HEK293 (cell line): ENCODE results near the gene CFAP43.

Experiments
- CTCF ChIA-PET: fragments of 350-600 bp; formaldehyde crosslinking; extraction: SDS; loops from one replicate; lab custom pipeline; 2021; ENCODE audit warnings: antibody characterized with exemption; lab: Yijun Ruan, JAX
- POLR2A ChIA-PET: fragments of 300-600 bp; formaldehyde crosslinking; extraction: SDS; loops from one replicate; lab custom pipeline; 2020; ENCODE audit warnings: antibody characterized with exemption, inconsistent platforms; lab: Yijun Ruan, JAX
- H3K27ac ChIP-seq: fragments of 200-500 bp; sonication (Bioruptor generic); 2 replicates; pipeline ENCODE4 v1.5.1; 2014; ENCODE audit warnings: low read depth, low read length, control low read depth, inconsistent platforms; ENCODE audit errors: extremely low read depth
- H3K36me3 ChIP-seq, 2 experiments: fragments of 200-500 bp in 1 of 2; sonication (Bioruptor generic) in 1 of 2; 1 replicate in 1 of 2; 2 replicates in 1 of 2; pipeline ENCODE4 v1.5.1; 2014 to 2017; ENCODE audit warnings: inconsistent platforms in 2 of 2, low read length in 2 of 2; ENCODE audit not compliant: control insufficient read depth in 2 of 2, insufficient read depth in 1 of 2
- H3K4me1 ChIP-seq: fragments of 200-500 bp; sonication (Bioruptor generic); 2 replicates; pipeline ENCODE4 v1.5.1; 2014; ENCODE audit warnings: mild to moderate bottlenecking, low read length, inconsistent platforms; ENCODE audit not compliant: control insufficient read depth, insufficient read depth
- H3K4me3 ChIP-seq: 2 replicates; pipeline ENCODE4 v1.5.1; 2011; ENCODE audit warnings: low read depth, mild to moderate bottlenecking, control low read depth, low read length, moderate library complexity
- H3K9me3 ChIP-seq: fragments of 200-500 bp; sonication (Bioruptor generic); 2 replicates; pipeline ENCODE4 v1.5.1; 2014; ENCODE audit warnings: low read depth, low read length, inconsistent platforms; ENCODE audit not compliant: control insufficient read depth, insufficient read depth
- GLIS2 ChIP-seq: fragments of 450-650 bp; formaldehyde crosslinking; IDR thresholded peaks from 2 replicates; pipeline ENCODE4 v1.5.1; 2016; ENCODE audit warnings: missing biosample characterization, missing genetic modification characterization
- IKZF3 ChIP-seq: fragments of 450-650 bp; IDR thresholded peaks from 2 replicates; pipeline ENCODE4 v1.5.0; 2018; ENCODE audit warnings: missing biosample characterization, mild to moderate bottlenecking, missing genetic modification characterization, moderate library complexity
- MYNN ChIP-seq: fragments of 450-650 bp; formaldehyde crosslinking; IDR thresholded peaks from 2 replicates; pipeline ENCODE4 v1.5.1; 2016; ENCODE audit warnings: missing biosample characterization, missing genetic modification characterization, borderline replicate concordance
- PRDM1 ChIP-seq: fragments of 450-650 bp; formaldehyde crosslinking; IDR thresholded peaks from 2 replicates; pipeline ENCODE4; 2016; ENCODE audit warnings: missing biosample characterization, missing genetic modification characterization
- SCRT1 ChIP-seq: fragments of 450-650 bp; formaldehyde crosslinking; IDR thresholded peaks from 2 replicates; pipeline ENCODE4 v1.5.1; 2016; ENCODE audit warnings: missing biosample characterization, missing genetic modification characterization, borderline replicate concordance
- SCRT2 ChIP-seq: fragments of 450-650 bp; formaldehyde crosslinking; IDR thresholded peaks from 2 replicates; pipeline ENCODE4 v1.5.1; 2016; ENCODE audit warnings: missing biosample characterization, missing genetic modification characterization
- SP7 ChIP-seq: fragments of 450-650 bp; formaldehyde crosslinking; IDR thresholded peaks from 2 replicates; pipeline ENCODE4 v1.5.1; 2016; ENCODE audit warnings: missing biosample characterization, missing genetic modification characterization
- ZNF174 ChIP-seq: fragments of 450-650 bp; formaldehyde crosslinking; IDR thresholded peaks from 2 replicates; pipeline ENCODE4 v1.5.0; 2017; ENCODE audit warnings: missing biosample characterization, mild to moderate bottlenecking, missing genetic modification characterization
- ZNF302 ChIP-seq: fragments of 450-650 bp; formaldehyde crosslinking; IDR thresholded peaks from 2 replicates; pipeline ENCODE4 v1.5.1; 2016; ENCODE audit warnings: missing biosample characterization, missing genetic modification characterization, low read depth
- ZNF354C ChIP-seq: fragments of 450-650 bp; formaldehyde crosslinking; IDR thresholded peaks from 2 replicates; pipeline ENCODE4 v1.5.1; 2016; ENCODE audit warnings: missing biosample characterization, missing genetic modification characterization, low read depth, borderline replicate concordance
- ZNF621 ChIP-seq: fragments of 450-650 bp; formaldehyde crosslinking; IDR thresholded peaks from 2 replicates; pipeline ENCODE4 v1.5.1; 2017; ENCODE audit warnings: missing biosample characterization, missing genetic modification characterization
- ZNF623 ChIP-seq: fragments of 450-650 bp; formaldehyde crosslinking; IDR thresholded peaks from 2 replicates; pipeline ENCODE4 v1.5.1; 2016; ENCODE audit warnings: missing biosample characterization, missing genetic modification characterization
- ZNF629 ChIP-seq: fragments of 450-650 bp; formaldehyde crosslinking; IDR thresholded peaks from 2 replicates; pipeline ENCODE4 v1.5.1; 2017; ENCODE audit warnings: missing biosample characterization, missing genetic modification characterization
- ZNF654 ChIP-seq: fragments of 450-650 bp; formaldehyde crosslinking; IDR thresholded peaks from 2 replicates; pipeline ENCODE4 v1.5.1; 2016; ENCODE audit warnings: low read depth, missing biosample characterization, missing genetic modification characterization
- ZNF830 ChIP-seq: fragments of 450-650 bp; IDR thresholded peaks from 2 replicates; pipeline ENCODE4 v1.5.0; 2018; ENCODE audit warnings: missing biosample characterization, missing genetic modification characterization, low read depth, mild to moderate bottlenecking, moderate library complexity
- TF ChIP-seq, protein P1 (sequence below): fragments of 450-650 bp; formaldehyde crosslinking; IDR thresholded peaks from 2 replicates; pipeline ENCODE4 v1.5.1; 2016; ENCODE audit warnings: missing biosample characterization, missing genetic modification characterization
- TF ChIP-seq, protein P2 (sequence below): fragments of 450-650 bp; formaldehyde crosslinking; IDR thresholded peaks from 2 replicates; pipeline ENCODE4 v1.5.1; 2016; ENCODE audit warnings: missing biosample characterization, missing genetic modification characterization
- TF ChIP-seq, protein P3 (sequence below): fragments of 450-650 bp; formaldehyde crosslinking; IDR thresholded peaks from 2 replicates; pipeline ENCODE4 v1.5.1; 2017; ENCODE audit warnings: missing biosample characterization, missing genetic modification characterization
- TF ChIP-seq, protein P4 (sequence below): fragments of 450-650 bp; formaldehyde crosslinking; IDR thresholded peaks from 2 replicates; pipeline ENCODE4 v1.5.1; 2016; ENCODE audit warnings: missing biosample characterization, missing genetic modification characterization, borderline replicate concordance
- TF ChIP-seq, protein P5 (sequence below): fragments of 450-650 bp; formaldehyde crosslinking; IDR thresholded peaks from 2 replicates; pipeline ENCODE4 v1.5.1; 2016; ENCODE audit warnings: missing biosample characterization, missing genetic modification characterization

The CFAP43 gene

DNA sequence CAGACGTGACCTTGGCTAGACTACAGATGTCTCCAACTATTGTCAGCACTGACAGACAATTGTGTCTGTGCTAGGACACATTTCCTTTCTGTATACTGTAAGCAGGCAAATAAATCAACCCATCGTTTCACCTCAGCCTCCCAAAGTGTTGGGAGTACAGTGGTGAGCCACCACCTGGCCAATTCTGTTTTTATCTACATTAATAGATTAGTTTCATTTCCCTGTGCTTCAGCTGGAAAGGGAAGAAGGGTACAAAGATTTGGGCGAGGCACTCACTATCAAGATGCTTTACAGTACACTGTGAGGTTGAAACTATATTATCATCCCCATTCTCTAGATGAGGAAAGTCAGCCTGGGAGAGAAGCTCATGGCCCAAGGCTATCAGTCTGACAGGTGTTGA is 88.3 kb downstream of the CFAP43 start:
- POLR2A ChIA-PET, result no interaction called here

DNA sequence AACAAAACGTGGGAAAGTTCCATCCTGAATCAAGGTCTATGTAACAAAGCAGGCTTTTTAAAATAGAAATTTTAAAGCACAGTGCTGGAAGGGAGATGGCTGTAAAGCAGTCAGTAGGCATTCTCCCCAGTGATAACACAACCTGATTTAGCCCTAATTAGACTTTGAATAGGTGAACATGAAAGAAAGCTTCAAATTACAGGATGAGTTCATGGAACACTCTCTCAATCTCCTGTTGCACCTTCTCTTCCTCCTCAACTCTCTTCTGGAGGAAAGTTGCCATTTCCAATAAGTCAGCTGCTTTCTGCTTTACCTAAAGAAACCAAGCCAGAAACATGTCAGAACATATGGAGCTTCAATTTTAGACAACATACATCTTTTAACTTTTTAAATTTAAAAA is 90.1 kb downstream of the CFAP43 start:
- ChIA-PET POLR2A (no interaction called here), CTCF (no interaction called here)
- H3K4me1 ChIP-seq, result peaks cover 6% of the 10 kb centered on the region; the same call in 1 of the 2 replicates
- H3K4me3 ChIP-seq, result no peak overlapping the region
- H3K27ac ChIP-seq, result no peak overlapping the region
- no peaks in the 10 kb centered on the region for H3K36me3 ChIP-seq
- TF ChIP-seq SCRT2 (peak; percentile 75), SCRT1 (tag by site-specific recombination) (peak; percentile 70), PRDM1 (tag by site-specific recombination) (peak; percentile 67; the same call in 1 of the 2 replicates)
- TF ChIP-seq, protein P1, sequence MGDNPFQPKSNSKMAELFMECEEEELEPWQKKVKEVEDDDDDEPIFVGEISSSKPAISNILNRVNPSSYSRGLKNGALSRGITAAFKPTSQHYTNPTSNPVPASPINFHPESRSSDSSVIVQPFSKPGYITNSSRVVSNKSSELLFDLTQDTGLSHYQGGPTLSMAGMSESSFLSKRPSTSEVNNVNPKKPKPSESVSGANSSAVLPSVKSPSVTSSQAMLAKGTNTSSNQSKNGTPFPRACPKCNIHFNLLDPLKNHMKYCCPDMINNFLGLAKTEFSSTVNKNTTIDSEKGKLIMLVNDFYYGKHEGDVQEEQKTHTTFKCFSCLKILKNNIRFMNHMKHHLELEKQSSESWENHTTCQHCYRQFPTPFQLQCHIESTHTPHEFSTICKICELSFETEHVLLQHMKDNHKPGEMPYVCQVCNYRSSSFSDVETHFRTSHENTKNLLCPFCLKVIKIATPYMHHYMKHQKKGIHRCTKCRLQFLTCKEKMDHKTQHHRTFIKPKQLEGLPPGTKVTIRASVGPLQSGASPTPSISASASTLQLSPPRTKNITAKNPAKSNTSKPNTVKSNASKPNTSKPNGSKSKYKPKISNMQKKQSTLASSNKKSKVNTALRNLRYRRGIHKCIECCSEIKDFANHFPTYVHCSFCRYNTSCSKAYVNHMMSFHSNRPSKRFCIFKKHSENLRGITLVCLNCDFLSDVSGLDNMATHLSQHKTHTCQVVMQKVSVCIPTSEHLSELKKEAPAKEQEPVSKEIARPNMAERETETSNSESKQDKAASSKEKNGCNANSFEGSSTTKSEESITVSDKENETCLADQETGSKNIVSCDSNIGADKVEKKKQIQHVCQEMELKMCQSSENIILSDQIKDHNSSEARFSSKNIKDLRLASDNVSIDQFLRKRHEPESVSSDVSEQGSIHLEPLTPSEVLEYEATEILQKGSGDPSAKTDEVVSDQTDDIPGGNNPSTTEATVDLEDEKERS (tag by site-specific recombination), result no peak
- TF ChIP-seq, all 188 proteins: peak for 3
- no peaks in the 10 kb centered on the region for H3K9me3 ChIP-seq

More for the DNA sequence above, 88.3 kb downstream of the CFAP43 start:
- H3K9me3 ChIP-seq, result no peaks in the 10 kb centered on the region
- H3K27ac ChIP-seq, result no peak overlapping the region
- no peaks in the 10 kb centered on the region for H3K36me3 ChIP-seq
- peaks cover 9% of the 10 kb centered on the region; the same call in 1 of the 2 replicates for H3K4me1 ChIP-seq
- CTCF ChIA-PET, result no interaction called here
- H3K4me3 ChIP-seq, result no peak overlapping the region
- TF ChIP-seq, protein P2, sequence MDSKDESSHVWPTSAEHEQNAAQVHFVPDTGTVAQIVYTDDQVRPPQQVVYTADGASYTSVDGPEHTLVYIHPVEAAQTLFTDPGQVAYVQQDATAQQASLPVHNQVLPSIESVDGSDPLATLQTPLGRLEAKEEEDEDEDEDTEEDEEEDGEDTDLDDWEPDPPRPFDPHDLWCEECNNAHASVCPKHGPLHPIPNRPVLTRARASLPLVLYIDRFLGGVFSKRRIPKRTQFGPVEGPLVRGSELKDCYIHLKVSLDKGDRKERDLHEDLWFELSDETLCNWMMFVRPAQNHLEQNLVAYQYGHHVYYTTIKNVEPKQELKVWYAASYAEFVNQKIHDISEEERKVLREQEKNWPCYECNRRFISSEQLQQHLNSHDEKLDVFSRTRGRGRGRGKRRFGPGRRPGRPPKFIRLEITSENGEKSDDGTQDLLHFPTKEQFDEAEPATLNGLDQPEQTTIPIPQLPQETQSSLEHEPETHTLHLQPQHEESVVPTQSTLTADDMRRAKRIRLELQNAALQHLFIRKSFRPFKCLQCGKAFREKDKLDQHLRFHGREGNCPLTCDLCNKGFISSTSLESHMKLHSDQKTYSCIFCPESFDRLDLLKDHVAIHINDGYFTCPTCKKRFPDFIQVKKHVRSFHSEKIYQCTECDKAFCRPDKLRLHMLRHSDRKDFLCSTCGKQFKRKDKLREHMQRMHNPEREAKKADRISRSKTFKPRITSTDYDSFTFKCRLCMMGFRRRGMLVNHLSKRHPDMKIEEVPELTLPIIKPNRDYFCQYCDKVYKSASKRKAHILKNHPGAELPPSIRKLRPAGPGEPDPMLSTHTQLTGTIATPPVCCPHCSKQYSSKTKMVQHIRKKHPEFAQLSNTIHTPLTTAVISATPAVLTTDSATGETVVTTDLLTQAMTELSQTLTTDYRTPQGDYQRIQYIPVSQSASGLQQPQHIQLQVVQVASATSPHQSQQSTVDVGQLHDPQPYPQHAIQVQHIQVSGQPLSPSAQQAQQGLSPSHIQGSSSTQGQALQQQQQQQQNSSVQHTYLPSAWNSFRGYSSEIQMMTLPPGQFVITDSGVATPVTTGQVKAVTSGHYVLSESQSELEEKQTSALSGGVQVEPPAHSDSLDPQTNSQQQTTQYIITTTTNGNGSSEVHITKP (tag by site-specific recombination), result peak; percentile 43
- no peak for TF ChIP-seq MYNN (tag by site-specific recombination)
- no peak for TF ChIP-seq ZNF654 (tag by site-specific recombination)

DNA sequence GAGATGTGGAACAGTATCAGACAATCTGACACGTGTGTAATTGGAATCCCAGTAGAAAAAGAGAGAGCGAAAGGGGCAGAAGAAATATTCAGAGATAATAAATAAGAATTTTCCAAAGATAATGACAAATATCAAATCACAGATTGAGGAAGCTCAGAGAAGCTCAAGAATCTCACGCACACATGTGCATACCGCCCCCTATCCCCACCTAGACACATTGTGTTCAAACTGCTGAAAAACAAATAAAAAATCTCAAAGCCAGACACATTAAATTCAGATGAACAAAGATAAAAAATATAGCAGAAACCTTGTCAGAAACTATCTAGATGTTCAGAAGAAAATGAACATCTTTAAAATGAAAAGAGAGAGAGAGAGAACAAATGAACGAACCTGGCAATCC is 92.9 kb downstream of the CFAP43 start:
- CTCF ChIA-PET, result interaction anchor here (0.5 to 0.6 kb wide), 2 partner anchors 9 to 120 kb away, joined by 3 read pairs; no protein-coding TSS in a partner anchor
- POLR2A ChIA-PET, result no interaction called here

More for the DNA sequence above, 92.9 kb downstream of the CFAP43 start:
- peaks cover 6% of the 10 kb centered on the region; the same call in 1 of the 2 replicates for H3K4me1 ChIP-seq
- no peak overlapping the region for H3K4me3 ChIP-seq
- H3K27ac ChIP-seq, result no peak overlapping the region
- no peaks in the 10 kb centered on the region for H3K36me3 ChIP-seq
- no peaks in the 10 kb centered on the region for H3K9me3 ChIP-seq
- no peak for TF ChIP-seq GLIS2 (tag by site-specific recombination)
- TF ChIP-seq ZNF174 (tag by site-specific recombination), result no peak
- TF ChIP-seq, protein P3, sequence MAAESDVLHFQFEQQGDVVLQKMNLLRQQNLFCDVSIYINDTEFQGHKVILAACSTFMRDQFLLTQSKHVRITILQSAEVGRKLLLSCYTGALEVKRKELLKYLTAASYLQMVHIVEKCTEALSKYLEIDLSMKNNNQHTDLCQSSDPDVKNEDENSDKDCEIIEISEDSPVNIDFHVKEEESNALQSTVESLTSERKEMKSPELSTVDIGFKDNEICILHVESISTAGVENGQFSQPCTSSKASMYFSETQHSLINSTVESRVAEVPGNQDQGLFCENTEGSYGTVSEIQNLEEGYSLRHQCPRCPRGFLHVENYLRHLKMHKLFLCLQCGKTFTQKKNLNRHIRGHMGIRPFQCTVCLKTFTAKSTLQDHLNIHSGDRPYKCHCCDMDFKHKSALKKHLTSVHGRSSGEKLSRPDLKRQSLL (tag by site-specific recombination), result no peak
- TF ChIP-seq, protein P4, sequence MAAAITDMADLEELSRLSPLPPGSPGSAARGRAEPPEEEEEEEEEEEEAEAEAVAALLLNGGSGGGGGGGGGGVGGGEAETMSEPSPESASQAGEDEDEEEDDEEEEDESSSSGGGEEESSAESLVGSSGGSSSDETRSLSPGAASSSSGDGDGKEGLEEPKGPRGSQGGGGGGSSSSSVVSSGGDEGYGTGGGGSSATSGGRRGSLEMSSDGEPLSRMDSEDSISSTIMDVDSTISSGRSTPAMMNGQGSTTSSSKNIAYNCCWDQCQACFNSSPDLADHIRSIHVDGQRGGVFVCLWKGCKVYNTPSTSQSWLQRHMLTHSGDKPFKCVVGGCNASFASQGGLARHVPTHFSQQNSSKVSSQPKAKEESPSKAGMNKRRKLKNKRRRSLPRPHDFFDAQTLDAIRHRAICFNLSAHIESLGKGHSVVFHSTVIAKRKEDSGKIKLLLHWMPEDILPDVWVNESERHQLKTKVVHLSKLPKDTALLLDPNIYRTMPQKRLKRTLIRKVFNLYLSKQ (tag by site-specific recombination), result no peak
- TF ChIP-seq SP7 (tag by site-specific recombination), result no peak
- TF ChIP-seq IKZF3 (tag by site-specific recombination), result no peak
- no peak for TF ChIP-seq ZNF830 (tag by site-specific recombination)
- TF ChIP-seq ZNF354C (tag by site-specific recombination), result no peak
- no peak for TF ChIP-seq ZNF629
- TF ChIP-seq ZNF302, result no peak
- TF ChIP-seq ZNF621, result no peak
- TF ChIP-seq ZNF623, result no peak
- TF ChIP-seq, protein P5, sequence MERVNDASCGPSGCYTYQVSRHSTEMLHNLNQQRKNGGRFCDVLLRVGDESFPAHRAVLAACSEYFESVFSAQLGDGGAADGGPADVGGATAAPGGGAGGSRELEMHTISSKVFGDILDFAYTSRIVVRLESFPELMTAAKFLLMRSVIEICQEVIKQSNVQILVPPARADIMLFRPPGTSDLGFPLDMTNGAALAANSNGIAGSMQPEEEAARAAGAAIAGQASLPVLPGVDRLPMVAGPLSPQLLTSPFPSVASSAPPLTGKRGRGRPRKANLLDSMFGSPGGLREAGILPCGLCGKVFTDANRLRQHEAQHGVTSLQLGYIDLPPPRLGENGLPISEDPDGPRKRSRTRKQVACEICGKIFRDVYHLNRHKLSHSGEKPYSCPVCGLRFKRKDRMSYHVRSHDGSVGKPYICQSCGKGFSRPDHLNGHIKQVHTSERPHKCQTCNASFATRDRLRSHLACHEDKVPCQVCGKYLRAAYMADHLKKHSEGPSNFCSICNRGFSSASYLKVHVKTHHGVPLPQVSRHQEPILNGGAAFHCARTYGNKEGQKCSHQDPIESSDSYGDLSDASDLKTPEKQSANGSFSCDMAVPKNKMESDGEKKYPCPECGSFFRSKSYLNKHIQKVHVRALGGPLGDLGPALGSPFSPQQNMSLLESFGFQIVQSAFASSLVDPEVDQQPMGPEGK (tag by site-specific recombination), result no peak
